Naive thymus-derived CD4-positive, alpha-beta T cell (primary cell): Measurements from ENCODE around the gene FAM174A. TPM values are rescaled to one million over a fixed set of nuclear protein-coding genes. Genes with fewer than 3 reads are reported as not detected.

Experiments
- ATAC-seq: fragments of 150-1000 bp; cut with Tn5 transposase; 2 replicates; pipeline ENCODE4 v1.10.0; 2021; ENCODE audit warnings: mild to moderate bottlenecking, moderate library complexity
- CTCF ChIA-PET: fragments of 350-600 bp; sonication (Branson Sonifier 250); formaldehyde crosslinking; loops from one replicate; lab custom pipeline; 2021; ENCODE audit warnings: antibody characterized with exemption; lab: Charles Lee
- POLR2A ChIA-PET: fragments of 350-600 bp; sonication (Branson Sonifier 250); formaldehyde crosslinking; loops from one replicate; lab custom pipeline; 2021; ENCODE audit warnings: antibody characterized with exemption, inconsistent platforms; lab: Charles Lee
- DNase-seq, 9 donors: peaks; one replicate each; pipeline versions ENCODE4 v3.0.0 to v3.0.0-alpha.2; 2020 to 2022; ENCODE audit warnings: mixed read lengths in 1 of 9
- H3K27ac ChIP-seq: one replicate; pipeline ENCODE4 v1.7.0; 2013; ENCODE audit warnings: mild to moderate bottlenecking, low read depth, low read length, moderate library complexity
- H3K27me3 ChIP-seq, 2 donors: one replicate each; pipeline ENCODE4 v1.7.0; 2013; ENCODE audit warnings: low read length in 2 of 2, mild to moderate bottlenecking in 2 of 2, moderate library complexity in 2 of 2; ENCODE audit not compliant: control insufficient read depth in 2 of 2, insufficient read depth in 2 of 2
- H3K36me3 ChIP-seq, 3 experiments: 1 replicate in 2 of 3; 2 replicates in 1 of 3; pipeline ENCODE4 v1.7.0; 2013; ENCODE audit warnings: low read length in 3 of 3, mild to moderate bottlenecking in 3 of 3, moderate library complexity in 1 of 3; ENCODE audit not compliant: insufficient read depth in 3 of 3, control insufficient read depth in 2 of 3
- H3K4me1 ChIP-seq, 2 donors: one replicate each; pipeline ENCODE4 v1.7.0; 2013; ENCODE audit warnings: low read length in 2 of 2, mild to moderate bottlenecking in 2 of 2, moderate library complexity in 1 of 2; ENCODE audit not compliant: control insufficient read depth in 2 of 2, insufficient read depth in 2 of 2
- H3K4me3 ChIP-seq: 2 replicates; pipeline ENCODE4 v1.7.0; 2013; ENCODE audit warnings: mild to moderate bottlenecking, low read length
- H3K9me3 ChIP-seq, 3 experiments: 1 replicate in 2 of 3; 2 replicates in 1 of 3; pipeline ENCODE4 v1.7.0; 2013; ENCODE audit warnings: low read length in 3 of 3; ENCODE audit not compliant: control insufficient read depth in 2 of 3
- H3K27ac Mint-ChIP-seq, 9 donors: one replicate each; pipeline ENCODE4 v1.8.0; 2020 to 2022; ENCODE audit warnings: mixed read lengths in 9 of 9, mild to moderate bottlenecking in 8 of 9, moderate library complexity in 5 of 9, inconsistent platforms in 2 of 9
- H3K27me3 Mint-ChIP-seq, 5 donors: one replicate each; pipeline ENCODE4 v1.8.0; 2021 to 2022; ENCODE audit warnings: mixed read lengths in 5 of 5, mild to moderate bottlenecking in 1 of 5
- H3K36me3 Mint-ChIP-seq, 5 donors: one replicate each; pipeline ENCODE4 v1.8.0; 2020 to 2022; ENCODE audit warnings: mixed read lengths in 5 of 5, mild to moderate bottlenecking in 3 of 5, inconsistent platforms in 1 of 5
- H3K4me1 Mint-ChIP-seq, 7 donors: one replicate each; pipeline ENCODE4 v1.8.0; 2020 to 2022; ENCODE audit warnings: mixed read lengths in 7 of 7, mild to moderate bottlenecking in 3 of 7, inconsistent platforms in 1 of 7
- H3K4me3 Mint-ChIP-seq, 10 donors: one replicate each; pipeline ENCODE4 v1.8.0; 2020 to 2022; ENCODE audit warnings: mild to moderate bottlenecking in 10 of 10, mixed read lengths in 10 of 10, moderate library complexity in 6 of 10, inconsistent platforms in 2 of 10
- H3K9me3 Mint-ChIP-seq, 11 donors: one replicate each; pipeline ENCODE4 v1.8.0; 2020 to 2022; ENCODE audit warnings: mixed read lengths in 11 of 11, mild to moderate bottlenecking in 4 of 11, inconsistent platforms in 1 of 11, moderate library complexity in 1 of 11
- intact Hi-C, 2 donors: fragments of 100-400 bp; cut with micrococcal nuclease; formaldehyde crosslinking; loops; one replicate each; pipeline ENCODE4 v1.15.1; 2023
- polyA plus RNA-seq, 2 donors: library from polyadenylated mRNA; unstranded; fragments of 300-500 nt; fragmentation: Illumina TruSeq; gene quantifications; one replicate each; pipeline ENCODE4 v1.2.3, GENCODE V29; 2021
- total RNA-seq, 6 experiments: library from RNA in 5 of 6; stranded (reverse) in 5 of 6; gene quantifications; 1 replicate in 5 of 6; 2 replicates in 1 of 6; pipeline ENCODE4 v1.2.3 and lab custom pipeline; 2021 to 2026

Gene FAM174A
- total and polyA plus RNA-seq, 7 experiments from 2014 or later, result 3.2 to 10.7 (median 5.6) TPM

DNA sequence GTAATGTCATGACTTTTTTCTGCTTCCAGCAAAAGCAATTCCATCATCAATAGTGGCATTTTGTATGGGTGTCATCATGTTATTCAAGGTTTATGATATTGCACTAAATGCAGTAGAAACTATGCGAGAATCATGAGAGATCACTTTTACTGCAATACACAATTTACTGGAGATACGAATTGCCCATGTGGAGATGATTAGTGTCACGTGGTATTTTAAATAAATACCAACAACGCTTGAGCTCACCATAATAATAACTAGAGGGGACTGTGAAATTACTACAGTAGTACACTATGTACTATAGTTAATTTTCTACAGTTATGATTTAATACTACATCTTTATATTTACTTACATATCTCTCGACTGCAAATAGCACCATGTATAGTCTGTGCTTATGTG is 49.7 kb downstream of the FAM174A start:
- Histone ChIP-seq H3K27me3 (no peaks in the 10 kb centered on the region), H3K27ac (no peak overlapping the region), H3K9me3 (no peaks in the 10 kb centered on the region), H3K4me1 (no peaks in the 10 kb centered on the region), H3K36me3 (peaks cover 0 to 5% (median 0%) of the 10 kb centered on the region in 3 experiments), H3K4me3 (no peak overlapping the region)
- intact Hi-C loops, result no loop called here
- H3K4me3 Mint-ChIP-seq, result no peak overlapping the region
- H3K27ac Mint-ChIP-seq, result no peak overlapping the region
- no peaks in the 10 kb centered on the region for H3K27me3 Mint-ChIP-seq
- DNase-seq (no peak), ATAC-seq (no peak)
- H3K4me1 Mint-ChIP-seq, result no peaks in the 10 kb centered on the region
- H3K36me3 Mint-ChIP-seq, result peaks cover 0 to 45% (median 23%) of the 10 kb centered on the region in 5 donors
- H3K9me3 Mint-ChIP-seq, result no peaks in the 10 kb centered on the region
- ChIA-PET POLR2A (no interaction called here), CTCF (no interaction called here)

GRCh38 chr5:100590867-100591266 is 55.7 kb downstream of the FAM174A start:
- ChIA-PET CTCF (no interaction called here), POLR2A (no interaction called here)
- Histone ChIP-seq H3K4me3 (no peak overlapping the region), H3K27ac (no peak overlapping the region), H3K27me3 (no peaks in the 10 kb centered on the region), H3K4me1 (no peaks in the 10 kb centered on the region), H3K9me3 (no peaks in the 10 kb centered on the region), H3K36me3 (no peaks in the 10 kb centered on the region)
- Mint-ChIP-seq H3K27ac (no peak overlapping the region), H3K36me3 (peaks cover 0 to 14% (median 9%) of the 10 kb centered on the region in 5 donors), H3K27me3 (no peaks in the 10 kb centered on the region), H3K9me3 (no peaks in the 10 kb centered on the region), H3K4me1 (no peaks in the 10 kb centered on the region), H3K4me3 (no peak overlapping the region)
- intact Hi-C loops, result no loop called here
- DNase-seq (no peak), ATAC-seq (no peak)

DNA sequence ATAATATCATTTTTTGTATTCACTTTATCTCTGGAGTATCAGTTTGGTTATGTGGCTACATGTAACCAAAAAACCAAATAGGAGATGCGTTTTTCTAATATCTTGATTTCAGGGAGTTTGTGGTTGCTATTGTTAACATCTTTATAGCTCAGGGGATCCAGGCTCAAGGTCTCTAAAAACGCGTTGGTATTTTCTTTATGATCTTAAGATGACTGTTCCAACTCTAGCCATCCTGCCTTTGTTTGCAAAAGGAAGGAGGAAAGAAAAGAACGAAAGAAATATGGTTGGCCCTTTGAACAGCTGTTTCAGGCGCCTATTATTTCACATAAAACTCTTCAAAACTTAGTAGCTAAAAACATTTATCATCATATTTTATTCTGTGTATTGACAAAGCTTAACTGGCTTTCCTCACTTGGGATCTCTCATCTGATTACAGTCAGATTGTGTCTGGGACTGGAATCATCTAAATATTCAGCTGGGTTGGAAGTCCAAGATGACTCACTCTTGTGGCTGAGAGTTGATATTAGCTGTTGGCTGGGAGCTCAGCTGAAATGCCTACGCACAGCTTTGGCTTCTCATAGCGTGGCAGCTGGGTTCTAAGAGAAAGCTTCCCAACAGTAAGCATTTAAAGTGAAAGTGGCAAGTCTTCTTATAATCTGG is 60.1 kb downstream of the FAM174A start:
- H3K27me3 ChIP-seq, result no peaks in the 10 kb centered on the region
- intact Hi-C loops, result no loop called here

DNA sequence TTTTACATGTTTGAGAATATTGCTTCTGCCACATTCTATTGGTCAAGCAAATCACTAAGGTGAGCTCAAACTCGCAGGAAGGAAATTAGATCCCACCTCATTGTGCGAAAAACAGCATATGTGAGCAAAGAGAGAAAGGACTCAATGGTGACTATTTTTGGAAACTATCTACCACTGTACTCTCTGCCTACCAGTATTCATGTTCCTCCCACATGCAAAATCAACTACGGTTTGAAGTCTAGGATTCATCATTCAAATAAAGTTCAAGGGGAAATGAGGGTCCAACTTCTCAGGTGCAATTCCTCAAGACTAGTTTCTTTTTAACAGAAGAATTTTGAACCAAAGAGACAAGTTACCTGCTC is 60.6 kb downstream of the FAM174A start:
- ATAC-seq (no peak), DNase-seq (no peak)
- intact Hi-C loops, result no loop called here
- peaks cover 0 to 14% (median 12%) of the 10 kb centered on the region in 5 donors for H3K27me3 Mint-ChIP-seq
- no peaks in the 10 kb centered on the region for H3K36me3 ChIP-seq
- POLR2A ChIA-PET, result no interaction called here
- H3K4me1 Mint-ChIP-seq, result peaks cover 0 to 2% (median 0%) of the 10 kb centered on the region in 7 donors
- H3K9me3 ChIP-seq, result no peaks in the 10 kb centered on the region
- no peak overlapping the region for H3K4me3 Mint-ChIP-seq
- no peaks in the 10 kb centered on the region for H3K9me3 Mint-ChIP-seq
- H3K4me3 ChIP-seq, result no peak overlapping the region
- no peak overlapping the region for H3K27ac ChIP-seq
- no peaks in the 10 kb centered on the region for H3K27me3 ChIP-seq
- H3K4me1 ChIP-seq, result no peaks in the 10 kb centered on the region
- CTCF ChIA-PET, result no interaction called here
- H3K27ac Mint-ChIP-seq, result no peak overlapping the region
- H3K36me3 Mint-ChIP-seq, result no peaks in the 10 kb centered on the region

More for the DNA sequence above, 60.1 kb downstream of the FAM174A start:
- Histone ChIP-seq H3K27ac (no peak overlapping the region), H3K9me3 (no peaks in the 10 kb centered on the region), H3K36me3 (no peaks in the 10 kb centered on the region), H3K4me3 (no peak overlapping the region), H3K4me1 (no peaks in the 10 kb centered on the region)
- ATAC-seq, result no peak
- H3K36me3 Mint-ChIP-seq, result peaks cover 0 to under 1% (median 0%) of the 10 kb centered on the region in 5 donors
- peaks cover 0 to 2% (median 0%) of the 10 kb centered on the region in 7 donors for H3K4me1 Mint-ChIP-seq
- H3K4me3 Mint-ChIP-seq, result no peak overlapping the region
- no peak for DNase-seq
- no peaks in the 10 kb centered on the region for H3K9me3 Mint-ChIP-seq
- H3K27ac Mint-ChIP-seq, result no peak overlapping the region
- H3K27me3 Mint-ChIP-seq, result peaks cover 0 to 12% (median 10%) of the 10 kb centered on the region in 5 donors
- ChIA-PET POLR2A (no interaction called here), CTCF (no interaction called here)

DNA sequence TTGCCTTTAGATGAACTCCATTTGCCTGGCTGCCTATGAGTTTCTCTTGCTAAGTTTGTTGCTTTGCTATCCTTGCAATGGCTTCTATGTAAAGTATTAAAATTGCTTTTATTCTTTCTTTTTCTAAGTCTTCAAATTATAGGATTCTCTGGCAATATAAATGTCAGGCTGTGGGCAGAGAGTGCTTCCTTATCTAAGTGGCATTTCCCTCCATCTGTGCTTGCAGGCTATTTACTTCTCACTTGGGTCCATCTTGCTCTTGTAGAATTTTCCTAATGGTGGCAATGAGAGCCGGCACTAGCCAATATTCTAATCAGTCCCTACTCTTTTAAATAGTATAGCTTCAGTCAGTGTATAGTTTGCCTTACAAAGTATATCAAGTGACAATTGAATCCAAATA is 63.3 kb downstream of the FAM174A start:
- intact Hi-C loops, result no loop called here
- Histone ChIP-seq H3K9me3 (no peaks in the 10 kb centered on the region), H3K27ac (no peak overlapping the region), H3K27me3 (no peaks in the 10 kb centered on the region), H3K4me1 (no peaks in the 10 kb centered on the region), H3K4me3 (no peak overlapping the region), H3K36me3 (no peaks in the 10 kb centered on the region)
- ChIA-PET POLR2A (no interaction called here), CTCF (no interaction called here)
- no peak for DNase-seq
- Mint-ChIP-seq H3K4me3 (no peak overlapping the region), H3K27me3 (peaks cover 0 to 14% (median 12%) of the 10 kb centered on the region in 5 donors), H3K27ac (no peak overlapping the region), H3K9me3 (no peaks in the 10 kb centered on the region), H3K36me3 (no peaks in the 10 kb centered on the region), H3K4me1 (peaks cover 0 to 2% (median 0%) of the 10 kb centered on the region in 7 donors)
- ATAC-seq, result no peak

- DNase-seq, result no peak
- intact Hi-C loops, result no loop called here
- POLR2A ChIA-PET, result no interaction called here
Measured at GRCh38 chr5:100600298-100600994, 65.3 kb downstream of the FAM174A start.

More at GRCh38 chr5:100600298-100600994, 65.3 kb downstream of the FAM174A start:
- peaks cover 0 to 14% (median 12%) of the 10 kb centered on the region in 5 donors for H3K27me3 Mint-ChIP-seq
- H3K9me3 Mint-ChIP-seq, result no peaks in the 10 kb centered on the region
- no peak overlapping the region for H3K27ac Mint-ChIP-seq
- Histone ChIP-seq H3K4me3 (no peak overlapping the region), H3K27ac (no peak overlapping the region), H3K27me3 (no peaks in the 10 kb centered on the region), H3K9me3 (no peaks in the 10 kb centered on the region), H3K4me1 (no peaks in the 10 kb centered on the region), H3K36me3 (no peaks in the 10 kb centered on the region)
- peaks cover 0 to 2% (median 0%) of the 10 kb centered on the region in 7 donors for H3K4me1 Mint-ChIP-seq
- H3K36me3 Mint-ChIP-seq, result no peaks in the 10 kb centered on the region
- no peak overlapping the region for H3K4me3 Mint-ChIP-seq
- CTCF ChIA-PET, result no interaction called here
- no peak for ATAC-seq
